Urinary bladder (tissue), 4 donors: ENCODE data around the gene NFE2L3. TPM values are rescaled to one million over a fixed set of nuclear protein-coding genes. Genes with fewer than 3 reads are reported as not detected.
"Not testable (repeated sequence)": the region's sequence is repeated elsewhere in the genome, so short reads cannot be mapped to it uniquely, and the experiment has no call there.

Experiments used
- DNase-seq: peaks from one replicate; pipeline ENCODE4 v3.0.0-alpha.2; 2015; ENCODE audit errors: extremely low spot score
- H3K27ac ChIP-seq: one replicate; pipeline ENCODE4 v1.5.1; 2013; ENCODE audit warnings: low read depth, mild to moderate bottlenecking, moderate library complexity
- H3K36me3 ChIP-seq: one replicate; pipeline ENCODE4 v1.6.1; 2013; ENCODE audit warnings: mild to moderate bottlenecking, moderate library complexity; ENCODE audit not compliant: insufficient read depth
- H3K4me1 ChIP-seq: one replicate; pipeline ENCODE4 v1.6.1; 2013; ENCODE audit warnings: mild to moderate bottlenecking, moderate library complexity; ENCODE audit not compliant: insufficient read depth
- H3K4me3 ChIP-seq: one replicate; pipeline ENCODE4 v1.5.1; 2013; ENCODE audit warnings: low read depth, low read length
- WGBS: extraction: QIAGEN DNeasy Blood & Tissue Kit; methylation state at CpG from one replicate; pipeline ENCODE4 v1.1.7; 2013; 5-methylcytosine and 5-hydroxymethylcytosine counted together
- polyA plus RNA-seq: library from polyadenylated mRNA; stranded (reverse); fragments of 200-250 nt; gene quantifications from one replicate; pipeline ENCODE4 v1.2.3, GENCODE V29; 2013
- total RNA-seq: library from RNA; depleted of rRNA; stranded (reverse); fragments of >200 nt; gene quantifications from one replicate; pipeline ENCODE4 v1.2.3, GENCODE V29; 2014
- donor health status: healthy with polysubstance abuse.
- donor health status: healthy.

Gene NFE2L3
- total and polyA plus RNA-seq, 2 donors, result 2.4 to 2.7 TPM

DNA sequence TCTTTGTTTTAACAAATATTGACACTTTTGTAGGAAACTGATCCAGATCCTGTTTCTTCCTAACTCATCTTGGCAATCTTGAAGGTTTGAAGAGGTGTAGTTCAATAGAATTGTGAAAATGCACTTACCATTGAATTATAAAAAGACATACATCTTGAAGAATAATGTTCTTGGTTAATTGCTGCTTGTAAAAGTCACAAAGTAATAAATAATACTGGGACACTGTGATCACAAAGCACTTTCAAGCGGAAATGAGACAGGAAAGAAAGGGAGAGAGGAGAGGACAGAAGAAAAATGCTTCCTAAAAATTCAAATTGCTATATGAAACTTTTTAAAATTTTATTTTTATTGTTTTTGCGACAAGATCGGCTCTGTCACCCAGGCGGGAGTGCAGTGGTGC lies 15.2 kb upstream of the NFE2L3 start:
- 69% methylated on average over 4 of the region's 4 CpGs for WGBS
- no peaks in the 10 kb centered on the region for H3K36me3 ChIP-seq
- no peak overlapping the region for H3K4me3 ChIP-seq
- H3K27ac ChIP-seq, result no peak overlapping the region
- DNase-seq, result no peak
- no peaks in the 10 kb centered on the region for H3K4me1 ChIP-seq

- 93% methylated on average over 1 of the region's 1 CpG for WGBS
- no peak overlapping the region for H3K27ac ChIP-seq
- no peak overlapping the region for H3K4me3 ChIP-seq
Observed at GRCh38 chr7:26140380-26140779, 11.6 kb upstream of the NFE2L3 start.

DNA sequence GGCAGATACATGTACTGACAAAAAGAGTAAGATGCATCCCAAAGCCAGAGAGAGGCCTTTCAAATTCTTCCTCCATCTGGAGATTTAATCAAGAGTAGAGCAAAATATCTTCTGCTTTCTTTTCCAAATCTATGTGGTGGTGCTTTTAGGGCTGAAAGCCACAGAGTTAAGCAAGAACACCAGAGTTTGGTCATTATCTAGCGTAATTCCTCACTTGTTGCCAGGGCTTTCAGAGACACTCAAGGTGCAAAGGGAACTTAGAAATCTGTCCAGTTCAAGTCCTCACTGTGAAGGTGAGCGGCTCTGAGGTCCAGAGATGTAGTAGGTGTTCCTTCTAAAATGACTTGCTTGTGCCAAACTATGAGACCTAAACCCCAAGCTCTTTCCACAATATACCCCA lies 10.9 kb upstream of the NFE2L3 start:
- Histone ChIP-seq H3K4me3 (no peak overlapping the region), H3K36me3 (no peaks in the 10 kb centered on the region), H3K4me1 (no peaks in the 10 kb centered on the region), H3K27ac (no peak overlapping the region)
- WGBS, result 95% methylated on average over 2 of the region's 2 CpGs
- no peak for DNase-seq

More at GRCh38 chr7:26140380-26140779, 11.6 kb upstream of the NFE2L3 start:
- H3K4me1 ChIP-seq, result no peaks in the 10 kb centered on the region
- DNase-seq, result no peak
- H3K36me3 ChIP-seq, result no peaks in the 10 kb centered on the region

GRCh38 chr7:26143298-26144048 lies 8.5 kb upstream of the NFE2L3 start:
- H3K4me1 ChIP-seq, result no peaks in the 10 kb centered on the region
- H3K36me3 ChIP-seq, result no peaks in the 10 kb centered on the region
- H3K27ac ChIP-seq, result no peak overlapping the region
- no peak overlapping the region for H3K4me3 ChIP-seq
- WGBS, result 38% methylated on average over 5 of the region's 5 CpGs
- DNase-seq, result no peak

DNA sequence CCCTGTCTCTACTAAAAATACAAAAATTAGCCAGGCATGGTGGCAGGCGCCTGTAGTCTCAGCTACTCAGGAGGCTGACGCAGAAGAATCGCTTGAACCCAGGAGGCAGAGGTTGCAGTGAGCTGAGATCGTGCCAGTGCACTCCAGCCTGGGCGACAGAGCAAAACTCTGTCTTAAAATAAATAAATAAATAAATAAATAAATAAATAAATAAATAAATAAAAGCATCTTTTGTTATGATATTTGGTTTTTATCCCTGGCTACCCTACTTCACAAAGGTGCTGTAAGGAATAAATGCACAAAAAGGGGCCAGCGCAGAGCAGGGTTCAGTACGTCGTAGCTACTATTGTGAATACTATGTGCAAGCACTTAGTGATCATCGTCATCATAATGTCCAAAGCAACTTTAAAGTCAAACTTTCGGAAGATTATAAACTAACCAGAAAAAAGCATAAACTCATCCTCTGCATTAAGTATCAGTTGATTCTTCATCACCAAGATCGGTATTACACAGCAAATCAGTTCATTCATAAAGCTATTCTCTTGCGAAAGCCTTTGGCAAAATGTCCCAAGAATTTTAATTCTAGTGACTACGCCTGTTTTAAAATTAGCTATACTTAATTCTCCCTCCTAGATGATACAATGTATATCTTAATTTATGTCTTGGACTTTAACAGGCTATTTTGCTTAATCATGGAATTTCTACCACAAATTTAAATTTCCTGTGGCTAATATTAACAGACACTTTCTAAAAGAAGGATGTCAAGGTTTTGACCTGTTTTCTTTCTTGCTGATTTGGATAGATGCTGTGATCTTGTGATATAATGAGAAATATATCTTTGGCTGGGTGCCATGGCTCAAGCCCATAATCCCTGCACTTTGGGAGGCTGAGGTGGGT lies 7.6 kb upstream of the NFE2L3 start:
- no peaks in the 10 kb centered on the region for H3K36me3 ChIP-seq
- H3K4me1 ChIP-seq, result no peaks in the 10 kb centered on the region
- no peak overlapping the region for H3K27ac ChIP-seq
- DNase-seq, result no peak
- WGBS, result 85% methylated on average over 13 of the region's 13 CpGs
- H3K4me3 ChIP-seq, result no peak overlapping the region

DNA sequence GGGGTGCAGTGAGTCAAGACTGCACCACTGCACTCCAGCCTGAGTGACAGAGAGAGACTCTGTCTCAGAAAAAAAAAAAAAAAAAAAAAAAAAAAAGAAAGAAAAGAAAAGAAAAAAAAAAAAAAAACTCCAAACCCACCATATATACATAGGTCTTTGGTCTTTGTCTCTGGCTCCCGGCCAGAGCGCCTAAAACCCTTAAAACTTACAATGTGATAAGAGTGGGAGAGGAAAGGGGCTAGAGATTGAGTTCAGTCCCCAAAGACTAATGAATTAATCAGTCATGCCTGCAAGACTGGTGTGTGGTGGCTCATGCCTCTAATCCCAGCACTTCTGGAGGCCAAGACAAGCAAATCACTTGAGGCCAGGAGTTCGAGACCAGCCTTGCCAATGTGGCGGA lies 6.8 kb upstream of the NFE2L3 start:
- 78% methylated on average over 4 of the region's 4 CpGs for WGBS

GRCh38 chr7:26147030-26147429 lies 5.0 kb upstream of the NFE2L3 start:
- whole genome bisulfite sequencing, result 90% methylated on average over 1 of the region's 1 CpG
- no peak for DNase-seq

More for the DNA sequence above, 6.8 kb upstream of the NFE2L3 start:
- Histone ChIP-seq H3K4me1 (no peaks in the 10 kb centered on the region), H3K4me3 (no peak overlapping the region), H3K27ac (no peak overlapping the region), H3K36me3 (no peaks in the 10 kb centered on the region)
- no peak for DNase-seq

GRCh38 chr7:26147646-26148306 lies 4.2 kb upstream of the NFE2L3 start:
- not testable (repeated sequence) for DNase-seq, H3K27ac ChIP-seq, H3K4me1 ChIP-seq, H3K36me3 ChIP-seq, H3K4me3 ChIP-seq
- 96% methylated on average over 43 of the region's 43 CpGs for WGBS

More at GRCh38 chr7:26147030-26147429, 5.0 kb upstream of the NFE2L3 start:
- H3K4me3 ChIP-seq, result no peak overlapping the region
- H3K27ac ChIP-seq, result no peak overlapping the region
- no peaks in the 10 kb centered on the region for H3K36me3 ChIP-seq
- H3K4me1 ChIP-seq, result no peaks in the 10 kb centered on the region

DNA sequence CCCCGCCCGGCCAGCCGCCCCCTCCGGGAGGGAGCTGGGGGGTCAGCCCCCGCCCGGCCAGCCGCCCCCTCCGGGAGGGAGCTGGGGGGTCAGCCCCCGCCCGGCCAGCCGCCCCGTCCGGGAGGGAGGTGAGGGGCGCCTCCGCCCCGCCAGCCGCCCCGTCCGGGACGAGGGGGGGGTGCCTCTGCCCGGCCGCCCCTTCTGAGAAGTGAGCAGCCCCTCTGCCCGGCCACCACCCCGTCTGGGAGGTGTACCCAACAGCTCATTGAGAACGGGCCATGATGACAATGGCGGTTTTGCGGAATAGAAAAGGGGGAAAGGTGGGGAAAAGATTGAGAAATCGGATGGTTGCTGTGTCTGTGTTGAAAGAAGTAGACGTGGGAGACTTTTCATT lies 3.7 kb upstream of the NFE2L3 start:
- not testable (repeated sequence) for H3K4me1 ChIP-seq, DNase-seq, H3K27ac ChIP-seq, H3K36me3 ChIP-seq, H3K4me3 ChIP-seq
- 91% methylated on average over 29 of the region's 29 CpGs for WGBS

GRCh38 chr7:26149391-26149977 lies 2.5 kb upstream of the NFE2L3 start:
- no peak overlapping the region for H3K27ac ChIP-seq
- whole genome bisulfite sequencing, result 99% methylated on average over 1 of the region's 1 CpG
- no peak overlapping the region for H3K4me3 ChIP-seq
- no peaks in the 10 kb centered on the region for H3K36me3 ChIP-seq
- H3K4me1 ChIP-seq, result no peaks in the 10 kb centered on the region
- no peak for DNase-seq

GRCh38 chr7:26151096-26151495 lies 902 bp upstream of the NFE2L3 start:
- Histone ChIP-seq H3K4me3 (no peak overlapping the region), H3K27ac (no peak overlapping the region), H3K36me3 (no peaks in the 10 kb centered on the region), H3K4me1 (no peaks in the 10 kb centered on the region)
- 73% methylated on average over 5 of the region's 5 CpGs for WGBS
- no peak for DNase-seq

- Histone ChIP-seq H3K4me1 (no peaks in the 10 kb centered on the region), H3K27ac (no peak overlapping the region), H3K4me3 (peak overlapping the region; percentile 61), H3K36me3 (no peaks in the 10 kb centered on the region)
- no peak for DNase-seq
- WGBS, result 71% methylated on average over 10 of the region's 10 CpGs
Observed at GRCh38 chr7:26151650-26151952, 397 bp upstream of the NFE2L3 start.

GRCh38 chr7:26152782-26153240 lies 813 bp downstream of the NFE2L3 start:
- not testable (repeated sequence) for H3K4me1 ChIP-seq, H3K36me3 ChIP-seq, H3K27ac ChIP-seq, DNase-seq
- peak overlapping the region; percentile 61 for H3K4me3 ChIP-seq
- WGBS, result 3% methylated on average over 54 of the region's 54 CpGs
